HL-60/S4 (cell line): ENCODE results near the gene GRM7.

Experiments used
- in situ Hi-C: fragments of 300-500 bp; cut with MboI; formaldehyde crosslinking; loops from 2 replicates; pipeline ENCODE4 v1.14.3; 2022; ENCODE audit warnings: low sequenced_read_pairs

The GRM7 gene

GRCh38 chr3:7112523-7113056 is 251.7 kb downstream of the GRM7 start:
- in situ Hi-C loops, result no loop called here

DNA sequence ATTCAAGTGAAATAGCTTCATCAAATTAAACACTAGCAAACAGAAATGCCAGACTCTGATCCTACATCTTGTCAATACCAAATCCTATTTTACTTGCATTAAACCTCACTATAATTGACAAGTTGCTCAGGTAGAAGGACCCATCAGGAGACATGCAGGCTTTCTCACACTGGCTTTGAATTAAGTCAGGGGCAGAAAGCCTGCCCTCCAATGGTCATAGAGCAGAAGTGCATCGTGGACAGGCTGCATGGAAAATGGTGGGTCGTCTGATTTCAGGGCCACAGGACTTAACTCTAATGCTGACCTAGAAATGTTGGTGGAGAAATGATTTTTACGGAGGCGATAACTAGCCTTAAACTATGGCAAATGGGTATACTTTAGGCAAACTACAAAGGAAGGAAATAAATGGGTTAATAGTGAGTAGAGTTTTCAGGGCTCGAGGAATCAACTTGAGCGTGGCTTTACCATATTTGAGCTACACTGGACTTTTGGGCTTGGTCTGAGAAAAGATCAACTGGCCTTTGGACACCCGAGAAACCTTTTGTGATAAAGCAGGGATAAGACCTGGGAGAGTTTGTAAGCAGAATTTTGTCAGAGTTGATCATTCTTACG is 283.9 kb downstream of the GRM7 start:
- in situ Hi-C loops, result no loop called here

DNA sequence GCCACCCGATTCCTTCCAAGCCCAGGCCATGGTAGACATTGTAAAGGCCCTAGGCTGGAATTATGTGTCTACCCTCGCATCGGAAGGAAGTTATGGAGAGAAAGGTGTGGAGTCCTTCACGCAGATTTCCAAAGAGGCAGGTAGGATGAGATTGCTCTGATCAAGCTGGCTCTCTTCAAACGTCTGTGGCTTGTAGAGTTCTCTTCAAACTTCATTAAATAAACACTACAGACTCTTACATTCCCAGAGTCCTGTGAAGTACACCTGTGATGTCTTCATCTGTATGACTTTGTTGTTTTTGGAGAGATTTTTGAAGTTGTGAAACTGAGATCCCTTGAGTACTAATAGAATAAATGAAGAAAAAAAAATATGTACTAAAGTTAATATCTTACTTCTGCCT is 285.6 kb downstream of the GRM7 start:
- in situ Hi-C loops, result no loop called here

- in situ Hi-C loops, result no loop called here
Observed at GRCh38 chr3:7158516-7158915, 297.6 kb downstream of the GRM7 start.

GRCh38 chr3:7160689-7161088 is 299.8 kb downstream of the GRM7 start:
- in situ Hi-C loops, result no loop called here

GRCh38 chr3:7166460-7166859 is 305.5 kb downstream of the GRM7 start:
- in situ Hi-C loops, result no loop called here

DNA sequence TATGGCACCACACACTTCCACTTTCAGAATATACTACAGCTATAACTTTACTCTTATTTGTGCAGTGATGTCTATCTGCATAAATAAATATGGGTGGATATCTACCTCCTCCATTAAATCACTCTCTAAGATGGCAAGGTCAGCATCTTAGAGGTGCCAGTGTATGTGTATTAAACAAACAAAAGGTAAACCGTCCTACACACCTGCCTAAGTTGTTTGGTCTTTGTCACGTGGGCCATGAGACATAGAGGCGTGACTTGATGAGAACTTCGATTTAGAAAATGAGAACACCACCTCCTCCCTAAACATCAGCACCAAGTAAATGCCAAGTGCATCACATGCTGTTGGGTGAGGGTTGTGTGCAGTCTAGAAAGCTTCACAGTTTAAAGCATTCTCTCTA is 310.6 kb downstream of the GRM7 start:
- in situ Hi-C loops, result no loop called here

- in situ Hi-C loops, result no loop called here
Observed at GRCh38 chr3:7172996-7173395, 312.1 kb downstream of the GRM7 start.

- in situ Hi-C loops, result no loop called here
Observed at GRCh38 chr3:7188551-7188950, 327.6 kb downstream of the GRM7 start.

- in situ Hi-C loops, result no loop called here
Observed at GRCh38 chr3:7190095-7190494, 329.2 kb downstream of the GRM7 start.

- in situ Hi-C loops, result no loop called here
Observed at GRCh38 chr3:7193269-7193668, 332.4 kb downstream of the GRM7 start.

DNA sequence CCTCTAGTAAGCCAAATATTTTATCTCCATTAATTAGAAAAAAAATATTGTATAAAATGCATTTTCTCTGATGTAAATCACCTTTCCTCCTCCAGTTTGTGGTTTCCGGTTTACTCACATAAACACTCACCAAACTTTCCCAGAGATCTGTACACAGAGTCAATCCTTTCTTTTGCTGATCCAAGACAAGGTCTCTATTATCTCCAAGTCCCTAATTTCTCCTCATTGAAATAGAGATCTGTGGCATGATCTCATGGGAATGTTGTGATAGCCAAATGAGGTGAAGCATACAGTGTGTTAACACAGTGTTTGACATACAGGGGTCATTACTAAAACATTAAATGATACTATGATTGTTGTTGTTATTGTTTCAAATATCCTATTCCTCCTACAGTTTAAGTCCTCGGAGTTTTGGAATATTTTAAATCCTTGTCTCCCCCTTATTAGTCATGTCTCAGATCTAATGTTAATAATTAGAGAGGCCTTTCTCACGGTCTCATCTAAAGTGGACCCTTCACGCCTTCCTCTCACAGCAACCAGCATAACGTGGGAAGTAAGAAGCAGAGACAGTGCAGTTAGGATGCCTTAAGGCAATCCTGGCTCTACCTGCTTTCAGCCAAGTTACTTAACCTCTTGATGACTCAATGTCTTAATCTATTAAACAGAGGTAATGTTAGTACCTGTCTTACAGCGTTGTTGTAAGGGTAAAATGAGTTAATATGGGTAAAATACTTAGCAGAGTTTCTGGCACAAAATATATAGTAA is 333.3 kb downstream of the GRM7 start:
- in situ Hi-C loops, result no loop called here

DNA sequence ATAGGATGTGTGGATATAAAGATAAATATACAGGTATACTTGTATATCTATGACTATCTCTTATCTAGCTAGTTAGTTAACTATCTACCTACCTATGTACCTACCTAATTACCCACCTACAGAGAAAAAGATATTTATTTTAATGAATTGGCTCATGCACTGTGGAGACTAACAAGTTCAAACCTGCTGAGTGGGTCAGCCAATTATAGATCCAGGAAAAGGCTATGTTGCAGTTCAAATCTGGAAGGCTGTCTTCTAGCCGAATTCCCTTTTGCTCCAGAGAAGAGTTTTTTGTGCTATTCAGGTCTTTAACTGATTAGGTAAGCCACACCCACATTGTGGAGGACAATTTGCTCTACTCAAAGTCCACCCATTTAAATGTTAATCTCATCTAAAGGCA is 335.0 kb downstream of the GRM7 start:
- in situ Hi-C loops, result no loop called here

DNA sequence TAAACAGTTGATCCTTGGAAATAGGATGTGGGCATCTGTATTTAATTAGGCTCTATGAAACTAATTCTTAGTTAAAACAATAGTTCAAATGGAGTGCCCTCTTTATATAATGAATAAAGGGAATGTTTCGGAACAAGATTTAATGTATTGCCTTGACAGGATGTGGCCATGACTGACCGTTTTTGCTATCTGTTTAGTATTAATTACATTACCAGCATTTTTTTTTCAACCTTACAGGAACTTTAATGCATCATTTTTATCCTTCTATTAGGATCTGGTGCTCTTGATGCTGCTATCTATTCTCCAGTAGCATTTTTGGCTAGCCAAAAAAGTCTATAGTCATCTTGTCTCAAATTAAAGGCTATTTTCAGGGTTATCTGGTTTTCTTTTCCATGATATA is 340.9 kb downstream of the GRM7 start:
- in situ Hi-C loops, result no loop called here

DNA sequence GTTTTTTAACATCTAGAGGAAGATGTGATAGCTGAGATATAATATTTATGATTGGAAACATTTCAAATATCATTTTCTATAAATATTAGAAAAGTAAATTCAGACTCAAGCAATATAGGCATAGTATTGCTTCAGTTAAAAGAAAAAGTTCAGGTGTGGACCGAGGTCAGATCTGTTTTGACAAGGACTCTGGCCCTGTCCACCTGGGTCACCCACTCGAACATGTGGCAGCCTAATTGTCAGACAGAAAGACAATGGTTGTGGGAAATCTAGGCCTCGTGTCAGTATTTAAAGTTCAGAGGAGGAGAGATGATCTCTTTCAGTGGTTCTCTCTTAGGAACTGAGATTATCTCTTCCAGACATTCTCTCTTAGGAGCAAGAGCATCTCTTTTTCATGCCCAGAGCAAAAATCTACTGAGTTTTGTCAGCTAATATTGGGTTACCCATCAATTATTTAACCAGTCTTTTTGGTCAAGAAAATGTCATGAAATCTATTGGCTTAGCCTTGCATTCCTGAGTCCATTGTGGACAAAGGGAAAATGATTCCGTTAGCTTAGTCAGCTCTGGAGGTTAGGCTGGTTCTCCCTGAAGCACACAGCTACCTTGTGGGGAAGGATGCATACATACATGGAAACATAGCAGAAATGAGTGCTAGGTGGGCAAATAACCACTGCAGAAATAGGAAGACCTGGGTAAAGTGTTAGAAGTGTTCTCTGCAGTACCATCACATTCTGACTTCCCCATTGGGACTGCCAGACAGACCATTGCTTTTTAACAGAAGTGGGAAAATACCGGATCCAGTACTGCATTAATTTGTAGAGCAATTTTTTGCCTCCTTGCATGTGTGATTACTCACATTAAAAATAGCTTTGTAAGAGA is 343.3 kb downstream of the GRM7 start:
- in situ Hi-C loops, result no loop called here

DNA sequence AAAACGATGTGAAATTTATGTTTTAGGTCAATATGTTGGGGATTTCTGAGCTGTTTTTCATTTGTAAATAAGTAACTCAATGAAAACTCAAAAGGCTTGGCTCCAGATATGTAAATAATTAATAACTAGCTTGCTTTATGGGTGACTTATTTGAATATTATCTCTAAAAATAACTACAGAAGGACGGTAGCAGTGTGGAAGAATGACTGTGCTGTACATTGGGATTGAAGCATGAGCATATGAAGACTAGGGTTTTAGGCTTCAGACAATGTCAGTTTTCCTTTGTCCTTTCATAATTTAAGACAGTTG is 343.9 kb downstream of the GRM7 start:
- in situ Hi-C loops, result no loop called here

DNA sequence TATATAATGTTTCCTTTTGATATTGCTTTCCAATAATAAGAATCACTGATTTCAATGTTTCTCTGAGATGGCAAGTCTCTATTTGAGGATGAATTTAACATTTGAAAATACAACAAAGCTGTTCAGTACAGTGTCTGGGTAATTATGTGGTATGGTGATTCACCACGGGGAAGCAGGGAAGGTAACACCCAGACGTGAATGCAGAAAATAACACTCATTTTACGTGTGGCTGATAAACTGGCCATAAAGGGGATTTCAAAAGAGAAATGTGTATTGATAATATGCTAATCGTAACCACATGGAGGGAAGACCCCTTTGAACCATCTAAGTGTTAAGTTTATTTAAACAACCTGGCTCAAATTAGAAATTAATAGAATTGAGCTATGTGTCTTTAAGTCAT is 344.6 kb downstream of the GRM7 start:
- in situ Hi-C loops, result no loop called here

- in situ Hi-C loops, result no loop called here
Observed at GRCh38 chr3:7205962-7206361, 345.0 kb downstream of the GRM7 start.

DNA sequence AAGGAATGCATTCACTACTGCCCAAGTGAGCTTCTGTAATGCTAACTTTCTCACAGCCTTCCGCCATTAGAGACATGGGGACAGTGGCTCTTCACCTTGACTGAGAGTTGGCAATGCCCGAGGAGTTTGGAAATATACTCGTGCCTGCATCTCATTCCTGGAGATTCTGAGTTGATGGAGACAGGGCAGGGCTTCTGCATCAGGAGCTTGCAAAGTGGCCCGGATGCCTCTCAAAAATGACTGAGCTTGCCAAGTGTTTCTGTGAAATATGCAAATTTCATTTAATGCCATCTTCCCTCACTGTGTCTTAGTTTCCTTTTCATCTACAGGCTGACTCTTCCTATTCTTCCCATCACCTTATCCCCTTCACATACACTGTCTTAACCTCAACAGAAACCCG is 346.2 kb downstream of the GRM7 start:
- in situ Hi-C loops, result no loop called here

DNA sequence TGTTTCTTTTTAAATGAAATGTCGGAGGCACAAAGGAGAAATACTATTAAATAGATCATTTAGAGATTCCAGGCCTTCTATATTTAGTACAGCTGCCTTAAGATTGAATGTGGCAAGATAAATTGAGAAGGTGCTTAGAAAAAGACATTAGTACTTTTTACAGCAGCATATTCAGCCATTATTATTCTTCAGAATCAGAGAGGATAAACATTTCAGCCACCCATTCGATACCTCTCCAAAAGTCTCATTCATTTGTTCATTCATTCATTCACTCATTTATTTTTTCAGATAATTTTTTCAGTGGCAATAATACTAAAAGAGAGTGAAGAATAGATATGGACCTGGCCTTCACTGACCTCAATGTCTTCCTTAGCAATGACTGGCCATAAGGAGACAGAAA is 347.0 kb downstream of the GRM7 start:
- in situ Hi-C loops, result no loop called here

DNA sequence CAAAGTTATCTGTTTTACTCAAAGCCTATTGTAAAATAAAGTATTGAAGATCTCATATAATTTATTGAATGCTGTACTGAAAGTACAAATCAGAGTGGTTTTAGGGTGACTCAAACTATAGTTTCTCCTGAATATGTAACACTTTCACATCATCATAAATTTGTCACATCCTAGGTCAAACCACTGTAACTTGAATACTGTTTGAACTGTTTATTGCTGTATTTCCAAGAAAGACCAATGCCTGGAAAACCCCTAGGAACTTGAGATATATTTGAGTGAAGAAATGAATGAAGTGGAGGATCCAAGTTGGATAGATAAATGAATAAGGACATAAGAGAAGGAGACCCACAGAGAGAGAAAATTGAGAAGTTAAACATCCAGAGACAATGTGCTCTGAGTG is 348.2 kb downstream of the GRM7 start:
- in situ Hi-C loops, result no loop called here

DNA sequence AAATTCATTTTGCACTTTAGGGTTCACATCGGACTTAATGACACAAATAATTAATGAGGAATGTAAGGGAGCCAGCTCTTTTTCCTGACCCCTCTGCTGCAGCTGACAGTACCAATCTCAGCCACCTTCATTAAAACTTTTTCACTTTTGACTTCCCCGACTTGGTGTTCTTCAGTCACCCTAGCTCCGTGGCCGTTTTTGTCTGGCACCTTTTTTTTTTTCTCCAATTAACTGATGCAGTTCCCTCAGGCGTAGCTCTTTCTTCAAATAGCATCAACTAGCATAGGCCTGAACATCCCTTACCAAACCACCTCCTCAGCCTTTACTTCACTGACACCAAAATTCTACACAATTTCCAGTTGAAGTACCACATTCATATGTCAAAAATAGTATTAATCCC is 350.8 kb downstream of the GRM7 start:
- in situ Hi-C loops, result no loop called here
